Liver (tissue), 9 donors: ENCODE measurements around the gene PTPRD. TPM values are rescaled to one million over a fixed set of nuclear protein-coding genes. Genes with fewer than 3 reads are reported as not detected.
A peak's percentile ranks its signal among the peaks of the same experiment; 100 is the strongest.

ENCODE experiments used
- DNase-seq: peaks from one replicate; pipeline ENCODE4 v3.0.0-alpha.2; 2017; ENCODE audit warnings: low spot score
- H3K27ac ChIP-seq, 2 donors: one replicate each; pipeline ENCODE4 v1.7.0; 2013; ENCODE audit warnings: inconsistent platforms in 2 of 2, low read length in 2 of 2, control low read depth in 1 of 2, low read depth in 1 of 2, mild to moderate bottlenecking in 1 of 2
- H3K27me3 ChIP-seq, 4 donors: one replicate each; pipeline versions ENCODE4 v1.6.1 to v1.7.0; 2013; ENCODE audit warnings: low read length in 3 of 4, inconsistent platforms in 1 of 4, mild to moderate bottlenecking in 1 of 4, moderate library complexity in 1 of 4; ENCODE audit not compliant: control insufficient read depth in 4 of 4, insufficient read depth in 4 of 4
- H3K36me3 ChIP-seq, 4 donors: one replicate each; pipeline versions ENCODE4 v1.6.1 to v1.7.0; 2013; ENCODE audit warnings: low read length in 3 of 4, mild to moderate bottlenecking in 3 of 4, low read depth in 1 of 4, moderate library complexity in 1 of 4; ENCODE audit not compliant: control insufficient read depth in 4 of 4, insufficient read depth in 3 of 4
- H3K4me1 ChIP-seq, 4 donors: one replicate each; pipeline versions ENCODE4 v1.6.1 to v1.7.0; 2013; ENCODE audit warnings: low read length in 3 of 4, mild to moderate bottlenecking in 3 of 4, moderate library complexity in 1 of 4; ENCODE audit not compliant: control insufficient read depth in 4 of 4, insufficient read depth in 4 of 4
- H3K4me3 ChIP-seq, 3 donors: one replicate each; pipeline versions ENCODE4 v1.6.1 to v1.7.0; 2013; ENCODE audit warnings: low read length in 3 of 3, control low read depth in 1 of 3, low read depth in 1 of 3, mild to moderate bottlenecking in 1 of 3
- H3K9ac ChIP-seq, 2 donors: one replicate each; pipeline ENCODE4 v1.7.0; 2013; ENCODE audit warnings: low read length in 2 of 2, mild to moderate bottlenecking in 2 of 2, moderate library complexity in 2 of 2, control low read depth in 1 of 2, low read depth in 1 of 2
- H3K9me3 ChIP-seq, 4 donors: one replicate each; pipeline versions ENCODE4 v1.6.1 to v1.7.0; 2013; ENCODE audit warnings: low read length in 3 of 4; ENCODE audit not compliant: control insufficient read depth in 4 of 4
- CTCF ChIP-seq: fragments of 150-350 bp; IDR thresholded peaks from 2 replicates; pipeline ENCODE4 v1.5.1; 2017; ENCODE audit warnings: improper control_type of control experiment, low read depth, low read length; ENCODE audit not compliant: missing input control
- EGR1 ChIP-seq, 2 donors: IDR thresholded peaks; 2 replicates each; pipeline ENCODE4 v1.6.1; 2016 to 2018; ENCODE audit warnings: antibody characterized with exemption in 2 of 2, low read depth in 2 of 2
- FOXA1 ChIP-seq: IDR thresholded peaks from 2 replicates; pipeline ENCODE4 v1.6.1; 2016; ENCODE audit warnings: antibody characterized with exemption
- FOXA2 ChIP-seq: IDR thresholded peaks from 2 replicates; pipeline ENCODE4 v1.6.1; 2016; ENCODE audit warnings: antibody characterized with exemption
- HNF4A ChIP-seq, 2 donors: conservative IDR thresholded peaks; 2 replicates each; pipeline ENCODE4 v1.6.1; 2016; ENCODE audit warnings: antibody characterized with exemption in 2 of 2, mild to moderate bottlenecking in 2 of 2
- HNF4G ChIP-seq: IDR thresholded peaks from 2 replicates; pipeline ENCODE4 v1.6.1; 2016; ENCODE audit warnings: antibody characterized with exemption
- JUND ChIP-seq, 2 donors: IDR thresholded peaks; 2 replicates each; pipeline ENCODE4 v1.6.1; 2016; ENCODE audit warnings: antibody characterized with exemption in 2 of 2
- MAX ChIP-seq: IDR thresholded peaks from 2 replicates; pipeline ENCODE4 v1.6.1; 2016; ENCODE audit warnings: antibody characterized with exemption
- NR2F2 ChIP-seq: IDR thresholded peaks from 2 replicates; pipeline ENCODE4 v1.6.1; 2016; ENCODE audit warnings: antibody characterized with exemption
- RAD21 ChIP-seq, 2 donors: IDR thresholded peaks; 2 replicates each; pipeline ENCODE4 v1.6.1; 2016; ENCODE audit warnings: antibody characterized with exemption in 2 of 2, mild to moderate bottlenecking in 2 of 2
- RXRA ChIP-seq, 2 donors: IDR thresholded peaks; 2 replicates each; pipeline ENCODE4 v1.6.1; 2017 to 2018; ENCODE audit warnings: antibody characterized with exemption in 2 of 2, mild to moderate bottlenecking in 1 of 2
- SP1 ChIP-seq: IDR thresholded peaks from 2 replicates; pipeline ENCODE4 v1.6.1; 2018; ENCODE audit warnings: antibody characterized with exemption, mild to moderate bottlenecking
- TAF1 ChIP-seq: conservative IDR thresholded peaks from 2 replicates; pipeline ENCODE4 v1.6.1; 2016; ENCODE audit warnings: antibody characterized with exemption, mild to moderate bottlenecking
- YY1 ChIP-seq: IDR thresholded peaks from 2 replicates; pipeline ENCODE4 v1.6.1; 2016; ENCODE audit warnings: antibody characterized with exemption, mild to moderate bottlenecking
- WGBS: extraction: QIAGEN DNeasy Blood & Tissue Kit; methylation state at CpG from one replicate; pipeline ENCODE4 v1.1.7; 2013; 5-methylcytosine and 5-hydroxymethylcytosine counted together
- polyA plus RNA-seq, 2 donors: library from polyadenylated mRNA; stranded (reverse) in 1 of 2; unstranded in 1 of 2; fragments of 200-250 nt in 1 of 2; fragments of >200 nt in 1 of 2; fragmentation: Nextera tagmentation in 1 of 2; extraction: Ambion mirVana in 1 of 2; gene quantifications; one replicate each; pipeline versions ENCODE4 v1.2.1 to v1.2.3, GENCODE V29; 2013 to 2015
- total RNA-seq, 2 donors: library from RNA; depleted of rRNA; stranded (reverse); fragments of >200 nt; gene quantifications; one replicate each; pipeline ENCODE4 v1.2.3, GENCODE V29; 2014
- TF ChIP-seq, protein P1 (sequence below): IDR thresholded peaks from 2 replicates; pipeline ENCODE4 v1.6.1; 2016; ENCODE audit warnings: antibody characterized with exemption
- TF ChIP-seq, protein P2 (sequence below): IDR thresholded peaks from 2 replicates; pipeline ENCODE4 v1.6.1; 2016; ENCODE audit warnings: antibody characterized with exemption
- donor health status: healthy.
- donor health status: healthy.
- donor health status: healthy.
- donor health status: healthy.
- donor health status: healthy.

PTPRD gene
- total and polyA plus RNA-seq, 4 donors, result 0.78 to 34.2 (median 4.7) TPM

DNA sequence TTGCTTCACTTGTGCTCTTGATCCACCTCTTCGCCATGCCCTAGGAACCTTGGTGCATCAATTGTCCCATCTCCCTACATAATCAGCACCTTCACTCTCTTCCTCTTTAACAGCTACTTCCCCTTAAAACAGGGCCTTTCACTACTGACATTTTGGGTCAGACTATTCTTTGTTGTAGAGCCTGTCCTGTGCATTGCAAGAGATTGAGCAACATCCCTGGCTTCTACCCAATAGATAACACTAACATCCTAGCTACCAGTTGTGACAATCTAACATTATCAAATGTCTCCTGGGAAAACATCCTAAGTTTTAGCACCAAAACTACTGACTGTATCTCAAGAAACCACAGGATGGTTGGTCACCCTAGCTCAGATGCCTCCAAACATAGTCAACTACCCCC is 1958.9 kb downstream of the PTPRD start:
- no peak for DNase-seq

GRCh38 chr9:8653111-8653510 is 1959.7 kb downstream of the PTPRD start:
- no peak overlapping the region for H3K9ac ChIP-seq
- no peak overlapping the region for H3K27ac ChIP-seq
- H3K4me3 ChIP-seq, result no peak overlapping the region
- no peaks in the 10 kb centered on the region for H3K36me3 ChIP-seq
- no peaks in the 10 kb centered on the region for H3K9me3 ChIP-seq
- TF ChIP-seq FOXA1 (no peak), YY1 (no peak), SP1 (no peak), CTCF (no peak), FOXA2 (no peak), MAX (no peak), HNF4G (no peak), JUND (IDR thresholded peaks at IDR 0.05) (no peak), RXRA (IDR thresholded peaks at IDR 0.05) (no peak), HNF4A (conservative IDR thresholded peaks at IDR 0.05) (no peak), NR2F2 (no peak)
- TF ChIP-seq, protein P1, sequence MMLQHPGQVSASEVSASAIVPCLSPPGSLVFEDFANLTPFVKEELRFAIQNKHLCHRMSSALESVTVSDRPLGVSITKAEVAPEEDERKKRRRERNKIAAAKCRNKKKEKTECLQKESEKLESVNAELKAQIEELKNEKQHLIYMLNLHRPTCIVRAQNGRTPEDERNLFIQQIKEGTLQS, result no peak
- TF ChIP-seq, protein P2, sequence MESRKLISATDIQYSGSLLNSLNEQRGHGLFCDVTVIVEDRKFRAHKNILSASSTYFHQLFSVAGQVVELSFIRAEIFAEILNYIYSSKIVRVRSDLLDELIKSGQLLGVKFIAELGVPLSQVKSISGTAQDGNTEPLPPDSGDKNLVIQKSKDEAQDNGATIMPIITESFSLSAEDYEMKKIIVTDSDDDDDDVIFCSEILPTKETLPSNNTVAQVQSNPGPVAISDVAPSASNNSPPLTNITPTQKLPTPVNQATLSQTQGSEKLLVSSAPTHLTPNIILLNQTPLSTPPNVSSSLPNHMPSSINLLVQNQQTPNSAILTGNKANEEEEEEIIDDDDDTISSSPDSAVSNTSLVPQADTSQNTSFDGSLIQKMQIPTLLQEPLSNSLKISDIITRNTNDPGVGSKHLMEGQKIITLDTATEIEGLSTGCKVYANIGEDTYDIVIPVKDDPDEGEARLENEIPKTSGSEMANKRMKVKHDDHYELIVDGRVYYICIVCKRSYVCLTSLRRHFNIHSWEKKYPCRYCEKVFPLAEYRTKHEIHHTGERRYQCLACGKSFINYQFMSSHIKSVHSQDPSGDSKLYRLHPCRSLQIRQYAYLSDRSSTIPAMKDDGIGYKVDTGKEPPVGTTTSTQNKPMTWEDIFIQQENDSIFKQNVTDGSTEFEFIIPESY, result no peak
- no peak for DNase-seq
- H3K27me3 ChIP-seq, result no peaks in the 10 kb centered on the region
- WGBS, result 34% methylated on average over 2 of the region's 2 CpGs
- H3K4me1 ChIP-seq, result peaks cover 5 to 15% (median 8%) of the 10 kb centered on the region in 4 donors

More for the DNA sequence above, 1958.9 kb downstream of the PTPRD start:
- peaks cover 5 to 15% (median 8%) of the 10 kb centered on the region in 4 donors for H3K4me1 ChIP-seq
- peak in 1 of 2 donors; percentile 49 for TF ChIP-seq RXRA (IDR thresholded peaks at IDR 0.05)
- TF ChIP-seq RAD21 (IDR thresholded peaks at IDR 0.05), result peak; percentile 18 to 48
- TF ChIP-seq HNF4A (conservative IDR thresholded peaks at IDR 0.05), result peak in 1 of 2 donors; percentile 46
- no peak for TF ChIP-seq TAF1
- TF ChIP-seq HNF4G, result no peak
- TF ChIP-seq YY1, result peak; percentile 69
- no peak overlapping the region for H3K9ac ChIP-seq
- H3K27ac ChIP-seq, result no peak overlapping the region
- H3K9me3 ChIP-seq, result no peaks in the 10 kb centered on the region
- 77% methylated on average over 1 of the region's 1 CpG for WGBS
- no peak overlapping the region for H3K4me3 ChIP-seq
- no peaks in the 10 kb centered on the region for H3K36me3 ChIP-seq
- no peaks in the 10 kb centered on the region for H3K27me3 ChIP-seq

DNA sequence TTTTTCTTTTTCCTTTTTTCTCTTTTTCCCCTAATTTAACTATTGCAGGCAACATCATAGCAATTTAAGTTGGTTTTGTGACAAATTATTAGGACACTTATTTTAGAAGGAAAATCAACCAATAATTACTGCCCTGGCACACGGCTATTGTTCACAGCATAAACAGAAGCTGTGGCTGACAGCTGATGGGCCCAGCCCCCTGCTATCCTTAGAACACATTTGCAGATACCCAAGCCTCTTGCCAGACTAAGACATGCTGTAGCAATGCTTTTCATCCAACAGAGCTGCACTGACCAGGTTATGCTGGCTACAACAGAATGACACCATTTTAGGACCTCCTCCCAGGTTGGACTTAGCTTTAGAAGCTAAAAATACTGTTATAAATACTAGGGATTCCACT is 1960.5 kb downstream of the PTPRD start:
- Histone ChIP-seq H3K9ac (no peak overlapping the region), H3K4me1 (peaks cover 5 to 15% (median 8%) of the 10 kb centered on the region in 4 donors), H3K4me3 (no peak overlapping the region), H3K36me3 (no peaks in the 10 kb centered on the region), H3K27me3 (no peaks in the 10 kb centered on the region), H3K9me3 (no peaks in the 10 kb centered on the region), H3K27ac (no peak overlapping the region)
- TF ChIP-seq TAF1 (no peak), FOXA2 (no peak), EGR1 (IDR thresholded peaks at IDR 0.05; ENCODE audit: low read depth in 2 of 2) (no peak), YY1 (no peak), FOXA1 (no peak), HNF4A (conservative IDR thresholded peaks at IDR 0.05) (no peak), SP1 (no peak)
- TF ChIP-seq, protein P2, result no peak
- no peak for DNase-seq
- 94% methylated on average over 1 of the region's 1 CpG for WGBS
